AG09319 (cell line): Measurements from ENCODE around the gene PSMG1.

ENCODE experiments used
- DNase-seq: peaks from one replicate; pipeline ENCODE4 v3.0.0-alpha.2; 2010; ENCODE audit warnings: low read depth; ENCODE audit errors: extremely low read depth
- CTCF ChIP-seq: IDR thresholded peaks from 2 replicates; pipeline ENCODE4 v1.5.1; 2011; ENCODE audit warnings: low read depth, mild to moderate bottlenecking, inconsistent platforms, low read length, moderate library complexity

Gene PSMG1

GRCh38 chr21:39218082-39218409 lies 34.8 kb upstream of the PSMG1 start:
- DNase-seq = no peak
- TF ChIP-seq CTCF = no peak

GRCh38 chr21:39217356-39218081 lies 34.3 kb upstream of the PSMG1 start:
- no peak for DNase-seq
- TF ChIP-seq CTCF = no peak

- no peak for DNase-seq
- TF ChIP-seq CTCF = no peak
These were observed 33.0 kb upstream of the PSMG1 start for GRCh38 chr21:39216290-39216689.

- no peak for DNase-seq
- no peak for TF ChIP-seq CTCF
These were observed 31.8 kb upstream of the PSMG1 start for GRCh38 chr21:39215078-39215477.

- no peak for DNase-seq
- TF ChIP-seq CTCF = no peak
These were observed 26.1 kb upstream of the PSMG1 start for GRCh38 chr21:39209334-39209688.

GRCh38 chr21:39208624-39209333 lies 25.5 kb upstream of the PSMG1 start:
- DNase-seq = no peak
- TF ChIP-seq CTCF = no peak

GRCh38 chr21:39204134-39204533 lies 20.9 kb upstream of the PSMG1 start:
- DNase-seq = no peak
- no peak for TF ChIP-seq CTCF
